HK-2 (cell line): Measurements from ENCODE around the gene ALG14.
A peak's percentile ranks its signal among the peaks of the same experiment; 100 is the strongest.
"Not testable (repeated sequence)": the region's sequence is repeated elsewhere in the genome, so short reads cannot be mapped to it uniquely, and the experiment has no call there.

ENCODE experiments used
- DNase-seq: peaks from one replicate; pipeline ENCODE4 v3.0.0-alpha.2; 2018; ENCODE audit not compliant: unreplicated experiment

ALG14 gene

DNA sequence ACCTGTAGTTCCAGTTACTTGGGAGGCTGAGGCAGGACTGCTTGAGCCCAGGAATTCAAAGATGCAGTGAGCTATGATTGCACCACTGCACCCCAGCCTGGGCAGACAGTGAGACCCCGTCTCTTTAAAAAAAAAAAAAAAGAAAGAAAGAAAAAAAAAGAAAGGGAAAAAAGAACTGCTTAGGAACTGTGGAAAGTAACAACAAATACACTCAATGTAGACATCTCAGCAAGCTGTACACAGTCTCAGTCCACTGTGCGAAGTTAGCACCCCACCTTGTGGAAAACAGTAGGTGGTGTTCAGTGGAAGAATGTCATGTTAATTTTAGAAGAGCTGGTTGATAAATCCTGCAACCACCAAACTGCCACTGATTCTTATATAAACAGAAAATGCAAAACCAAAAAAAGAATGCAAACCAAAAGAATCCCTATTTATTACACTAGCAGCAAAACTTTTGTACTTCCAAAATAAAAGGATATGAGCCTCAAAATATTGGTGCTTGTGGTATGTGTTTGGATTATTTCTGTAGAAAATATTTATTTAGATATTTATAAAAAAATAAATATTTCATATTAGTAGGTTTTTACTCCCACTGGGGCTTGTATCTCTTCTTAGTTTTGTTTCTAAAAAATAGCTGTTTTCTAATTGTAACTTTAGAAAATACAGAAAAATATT lies 31.1 kb downstream of the ALG14 start:
- peak; percentile 54 for DNase-seq

- DNase-seq = no peak
Measured at GRCh38 chr1:95040032-95040525, 32.7 kb downstream of the ALG14 start.

GRCh38 chr1:95039360-95040031 lies 33.3 kb downstream of the ALG14 start:
- DNase-seq = no peak

GRCh38 chr1:95035536-95035935 lies 37.2 kb downstream of the ALG14 start:
- no peak for DNase-seq

- no peak for DNase-seq
Measured at GRCh38 chr1:95034506-95034905, 38.2 kb downstream of the ALG14 start.

GRCh38 chr1:95033843-95034242 lies 38.9 kb downstream of the ALG14 start:
- DNase-seq = no peak

DNA sequence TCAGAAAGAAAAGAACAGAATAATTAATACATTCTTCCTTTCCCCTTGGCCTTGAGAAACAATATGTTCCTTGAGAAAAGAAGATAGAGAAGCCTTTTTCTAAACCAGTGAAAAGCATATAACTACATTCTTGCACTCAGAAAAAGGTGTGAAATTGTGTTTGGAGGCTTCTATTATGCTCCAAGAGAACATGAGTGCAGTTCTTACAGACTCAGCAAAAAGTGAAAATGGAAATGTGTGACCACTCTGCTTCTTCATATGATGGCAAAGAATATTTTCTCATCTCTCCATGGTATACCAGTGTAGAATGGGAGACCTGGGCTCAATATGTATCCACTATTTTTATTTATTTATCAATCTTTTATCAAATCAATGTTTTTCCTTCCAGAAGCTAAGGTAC lies 43.2 kb downstream of the ALG14 start:
- DNase-seq = no peak

GRCh38 chr1:95028954-95029353 lies 43.8 kb downstream of the ALG14 start:
- no peak for DNase-seq

DNA sequence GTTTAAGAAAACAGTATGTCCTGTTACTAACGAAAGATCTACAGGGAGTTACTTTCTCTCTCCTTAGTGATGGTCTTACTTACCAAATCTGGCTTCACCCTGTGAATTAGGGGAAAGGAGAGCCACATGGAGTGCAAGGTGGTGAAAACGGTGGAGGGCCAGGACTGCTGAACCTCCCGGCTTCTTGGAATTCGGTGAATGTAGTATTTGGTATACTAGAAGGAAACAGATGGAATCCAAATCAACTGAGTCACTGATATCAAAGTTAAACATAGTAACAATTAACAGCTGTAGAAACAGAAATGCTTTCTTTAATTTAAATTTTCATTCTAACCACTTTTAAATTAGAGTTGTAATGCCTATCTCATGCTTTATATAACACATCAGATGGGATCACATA lies 45.7 kb downstream of the ALG14 start:
- no peak for DNase-seq

DNA sequence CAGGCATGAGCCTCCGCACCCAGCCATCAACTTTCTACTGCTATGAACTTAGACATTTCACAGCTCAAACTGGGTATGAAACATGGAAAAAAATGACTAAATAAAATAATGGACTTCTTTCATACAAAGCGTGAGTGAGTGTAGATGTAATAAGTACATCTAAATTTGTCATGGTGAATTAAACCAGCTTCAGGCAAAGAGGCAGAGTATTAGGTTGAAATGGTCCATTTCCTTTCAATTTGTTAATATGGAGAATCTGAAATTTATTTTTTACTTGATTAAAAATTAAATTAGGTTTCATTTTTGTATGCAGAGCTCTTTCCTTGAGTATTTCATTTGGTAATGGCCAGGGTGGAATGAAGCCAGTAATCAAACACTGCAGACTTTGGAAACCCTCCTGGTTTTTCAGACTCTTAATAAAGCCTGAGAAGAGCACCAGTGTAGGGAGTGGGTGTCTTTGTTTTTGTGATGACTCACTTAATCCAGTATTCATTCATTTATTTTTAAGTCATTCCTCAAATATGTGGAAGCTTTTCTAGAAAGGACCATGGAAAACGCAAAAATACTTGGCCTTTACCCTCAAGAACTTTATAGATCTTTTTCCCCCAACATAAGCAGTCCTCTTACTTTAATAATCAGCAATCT lies 49.2 kb downstream of the ALG14 start:
- no peak for DNase-seq

- no peak for DNase-seq
Measured at GRCh38 chr1:95022644-95022926, 50.2 kb downstream of the ALG14 start.

- DNase-seq = no peak
Measured at GRCh38 chr1:95021805-95022643, 50.7 kb downstream of the ALG14 start.

GRCh38 chr1:95021119-95021518 lies 51.6 kb downstream of the ALG14 start:
- no peak for DNase-seq

- not testable (repeated sequence) for DNase-seq
Measured at GRCh38 chr1:95019466-95019865, 53.3 kb downstream of the ALG14 start.

- DNase-seq = no peak
Measured at GRCh38 chr1:95018602-95019369, 54.0 kb downstream of the ALG14 start.

DNA sequence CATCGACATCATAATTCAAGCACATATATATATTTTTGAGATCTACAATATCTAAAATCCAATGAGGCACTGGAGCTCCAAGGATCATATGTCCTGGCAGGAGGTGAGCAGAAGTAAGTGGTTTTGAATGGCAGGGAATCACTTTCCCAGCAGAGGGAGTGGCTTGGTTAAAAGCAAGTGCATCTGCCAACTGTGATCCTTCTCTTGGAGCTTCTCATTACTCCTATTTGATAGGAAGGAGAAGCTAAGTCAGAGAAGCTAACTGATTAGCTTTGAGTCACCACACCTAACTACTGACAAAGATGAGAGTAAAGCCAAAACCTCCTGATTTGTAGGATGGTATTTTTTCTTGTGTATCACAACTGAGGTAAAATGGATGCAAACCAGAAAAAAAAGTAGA lies 55.0 kb downstream of the ALG14 start:
- DNase-seq = no peak

DNA sequence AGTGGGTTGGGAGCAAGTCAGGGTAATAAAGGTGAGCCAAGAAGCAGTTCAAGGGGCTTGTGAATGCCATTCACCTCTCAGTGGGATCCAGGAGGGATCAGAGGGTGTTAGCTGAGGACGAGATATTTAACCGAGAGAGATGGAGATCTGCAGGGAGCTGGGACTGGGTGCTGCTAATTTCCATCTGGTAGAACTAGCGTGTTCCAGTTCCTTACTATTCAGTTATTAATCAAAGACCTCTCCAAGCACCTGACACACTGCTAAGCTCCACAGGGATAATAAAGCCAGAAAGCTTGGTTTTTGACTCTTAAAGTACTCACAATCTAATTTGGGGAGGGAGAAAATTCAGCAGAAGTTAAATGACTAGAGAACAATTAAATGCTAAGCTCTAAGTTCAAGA lies 57.7 kb downstream of the ALG14 start:
- no peak for DNase-seq

DNA sequence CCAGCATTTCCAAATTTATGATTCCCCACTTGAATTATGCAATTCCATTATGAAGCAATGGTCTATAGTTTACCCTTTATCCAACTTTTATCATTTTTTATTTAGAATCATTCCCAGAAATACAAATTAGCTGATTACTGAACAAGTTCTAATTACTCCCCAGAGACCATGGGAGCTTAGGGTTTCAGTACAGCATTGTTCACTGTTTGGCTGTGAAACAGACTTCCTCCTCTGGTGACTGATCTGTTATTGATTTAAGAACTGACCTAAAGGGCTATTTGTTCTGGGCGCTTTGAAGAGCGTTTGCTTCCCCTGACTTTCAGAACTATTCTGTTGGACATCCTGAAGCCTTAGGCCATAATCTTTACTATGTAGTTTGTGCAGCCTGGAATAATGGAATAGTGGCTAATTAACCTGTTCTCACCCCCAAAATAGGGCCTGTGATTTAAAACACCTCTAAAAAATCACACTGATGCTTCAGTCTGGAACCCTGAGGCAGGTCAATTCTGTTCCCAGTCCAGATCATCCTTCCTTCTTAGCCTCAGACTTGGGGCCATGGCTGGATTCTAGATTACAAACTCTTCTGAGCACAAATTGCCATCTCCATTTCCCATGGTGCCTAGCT lies 58.7 kb downstream of the ALG14 start:
- no peak for DNase-seq

DNA sequence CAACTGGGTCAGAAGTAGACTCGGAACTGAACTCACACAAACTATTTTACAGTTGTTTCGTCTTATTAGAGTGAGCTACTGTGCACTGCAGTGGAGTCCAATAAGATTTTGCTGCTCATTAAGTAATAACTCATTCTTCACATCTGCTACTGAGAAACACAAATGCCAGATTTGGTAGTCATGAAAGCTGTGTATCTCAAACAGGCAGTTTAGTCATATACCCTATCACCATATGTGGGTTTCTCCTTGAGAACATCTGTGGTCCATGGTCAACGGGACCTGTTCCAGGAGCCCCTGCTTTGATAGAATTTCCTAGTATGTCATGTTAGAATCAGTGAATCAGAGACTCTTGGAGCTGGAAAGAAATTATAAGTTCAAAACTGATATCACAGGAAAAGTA lies 60.4 kb downstream of the ALG14 start:
- DNase-seq = no peak

- no peak for DNase-seq
Measured at GRCh38 chr1:95010158-95010557, 62.6 kb downstream of the ALG14 start.

DNA sequence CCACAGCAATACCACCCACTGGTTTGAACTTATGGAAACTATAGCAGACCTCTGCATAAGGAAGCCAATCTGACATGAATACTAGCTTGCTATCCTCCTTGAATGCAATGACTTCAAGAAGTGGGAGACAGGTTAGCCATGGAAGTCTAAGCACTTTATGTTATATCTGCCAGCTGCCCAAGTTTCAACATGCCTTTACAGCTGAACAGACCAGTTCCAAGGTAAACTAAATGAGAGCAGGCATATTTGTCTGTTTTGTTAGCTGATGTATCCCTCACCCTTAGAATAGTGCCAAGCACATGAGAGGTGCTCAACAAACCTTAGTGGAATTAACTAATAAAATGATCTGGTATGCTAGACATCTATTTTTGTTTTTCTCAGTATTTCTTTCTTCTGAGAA lies 65.1 kb downstream of the ALG14 start:
- no peak for DNase-seq
